Osteoblast (primary cell): ENCODE measurements around the gene CD96. TPM values are rescaled to one million over a fixed set of nuclear protein-coding genes. Genes with fewer than 3 reads are reported as not detected.

Experiments
- DNase-seq: peaks from one replicate; pipeline ENCODE4 v3.0.0; 2011; ENCODE audit warnings: low spot score, mixed read lengths; ENCODE audit not compliant: insufficient read length; ENCODE audit errors: missing footprints
- H2AFZ ChIP-seq: 2 replicates; pipeline ENCODE4 v1.6.0; 2011; ENCODE audit warnings: mild to moderate bottlenecking, low read length
- H3K27ac ChIP-seq: 2 replicates; pipeline ENCODE4 v1.5.1; 2011; ENCODE audit warnings: mild to moderate bottlenecking, low read depth, low read length, moderate library complexity
- H3K27me3 ChIP-seq: 2 replicates; pipeline ENCODE4 v1.6.0; 2012; ENCODE audit warnings: mild to moderate bottlenecking, control low read depth, inconsistent platforms, low read length, moderate library complexity; ENCODE audit not compliant: insufficient read depth
- H3K36me3 ChIP-seq: 2 replicates; pipeline ENCODE4 v1.5.1; 2011; ENCODE audit warnings: mild to moderate bottlenecking, low read length, control low read depth, moderate library complexity; ENCODE audit not compliant: insufficient read depth
- H3K4me1 ChIP-seq: 2 replicates; pipeline ENCODE4 v1.5.1; 2011; ENCODE audit warnings: mild to moderate bottlenecking, low read length, control low read depth, moderate library complexity; ENCODE audit not compliant: insufficient read depth
- H3K4me2 ChIP-seq: 2 replicates; pipeline ENCODE4 v1.6.0; 2011; ENCODE audit warnings: mild to moderate bottlenecking, low read length; ENCODE audit not compliant: insufficient read depth
- H3K4me3 ChIP-seq: fragments of 200-600 bp; sonication (generic); 3 replicates; pipeline ENCODE4 v1.5.1; 2012; ENCODE audit warnings: mild to moderate bottlenecking, low read length, inconsistent platforms; ENCODE audit not compliant: insufficient read depth
- H3K79me2 ChIP-seq: 2 replicates; pipeline ENCODE4 v1.6.0; 2012; ENCODE audit warnings: mild to moderate bottlenecking, low read length, control low read depth, inconsistent platforms; ENCODE audit not compliant: insufficient read depth
- H3K9me3 ChIP-seq: 2 replicates; pipeline ENCODE4 v1.5.1; 2011; ENCODE audit warnings: low read depth, low read length, control low read depth
- H4K20me1 ChIP-seq: 2 replicates; pipeline ENCODE4 v1.6.0; 2012; ENCODE audit warnings: mild to moderate bottlenecking, low read length, control low read depth; ENCODE audit not compliant: insufficient read depth
- CTCF ChIP-seq: IDR thresholded peaks from 2 replicates; pipeline ENCODE4 v1.5.1; 2011; ENCODE audit warnings: mild to moderate bottlenecking, low read depth, low read length, moderate library complexity; ENCODE audit errors: extremely low read depth
- total RNA-seq: library from RNA; depleted of rRNA; stranded (reverse); fragments of >200 nt; gene quantifications from 2 replicates; pipeline ENCODE4 v1.2.3, GENCODE V29; 2012

CD96 gene
- total RNA-seq, 1 donor, result not detected

GRCh38 chr3:111538111-111538510, 3.9 kb upstream of the CD96 start:
- no peak for DNase-seq
- Histone ChIP-seq H3K79me2 (no peaks in the 10 kb centered on the region), H3K27ac (no peak overlapping the region), H3K36me3 (no peaks in the 10 kb centered on the region), H3K4me1 (peaks cover 24% of the 10 kb centered on the region), H4K20me1 (no peaks in the 10 kb centered on the region), H3K27me3 (no peaks in the 10 kb centered on the region), H3K4me2 (peak overlapping the region; percentile 36), H3K4me3 (no peak overlapping the region), H2AFZ (no peak overlapping the region), H3K9me3 (no peaks in the 10 kb centered on the region)
- no peak for TF ChIP-seq CTCF

GRCh38 chr3:111538681-111539083, 3.3 kb upstream of the CD96 start:
- no peak for TF ChIP-seq CTCF
- no peaks in the 10 kb centered on the region for H3K79me2 ChIP-seq
- H3K36me3 ChIP-seq, result no peaks in the 10 kb centered on the region
- H3K4me3 ChIP-seq, result no peak overlapping the region
- H3K4me1 ChIP-seq, result peaks cover 24% of the 10 kb centered on the region
- no peaks in the 10 kb centered on the region for H3K27me3 ChIP-seq
- no peak for DNase-seq
- H3K27ac ChIP-seq, result no peak overlapping the region
- no peaks in the 10 kb centered on the region for H3K9me3 ChIP-seq
- H2AFZ ChIP-seq, result no peak overlapping the region
- H3K4me2 ChIP-seq, result peak overlapping the region; percentile 36
- H4K20me1 ChIP-seq, result no peaks in the 10 kb centered on the region

- Histone ChIP-seq H2AFZ (peak overlapping the region; percentile 43), H3K27ac (no peak overlapping the region), H3K79me2 (no peaks in the 10 kb centered on the region), H4K20me1 (no peaks in the 10 kb centered on the region), H3K9me3 (no peaks in the 10 kb centered on the region), H3K27me3 (no peaks in the 10 kb centered on the region), H3K4me3 (no peak overlapping the region), H3K4me2 (peak overlapping the region; percentile 73), H3K36me3 (no peaks in the 10 kb centered on the region), H3K4me1 (peaks cover 21% of the 10 kb centered on the region)
- TF ChIP-seq CTCF, result peak; percentile 75
- peak; percentile 37 for DNase-seq
Measured at GRCh38 chr3:111539351-111540331, 2.4 kb upstream of the CD96 start.

- TF ChIP-seq CTCF, result no peak
- no peak for DNase-seq
- H3K4me1 ChIP-seq, result peaks cover 15% of the 10 kb centered on the region
- H3K9me3 ChIP-seq, result no peaks in the 10 kb centered on the region
- H4K20me1 ChIP-seq, result no peaks in the 10 kb centered on the region
- H2AFZ ChIP-seq, result no peak overlapping the region
- no peaks in the 10 kb centered on the region for H3K27me3 ChIP-seq
- H3K79me2 ChIP-seq, result no peaks in the 10 kb centered on the region
- no peaks in the 10 kb centered on the region for H3K36me3 ChIP-seq
- no peak overlapping the region for H3K4me2 ChIP-seq
- no peak overlapping the region for H3K27ac ChIP-seq
- no peak overlapping the region for H3K4me3 ChIP-seq
Measured at GRCh38 chr3:111541391-111541790, 606 bp upstream of the CD96 start.
